ENCODE data around the gene KCNMA1.

DNA sequence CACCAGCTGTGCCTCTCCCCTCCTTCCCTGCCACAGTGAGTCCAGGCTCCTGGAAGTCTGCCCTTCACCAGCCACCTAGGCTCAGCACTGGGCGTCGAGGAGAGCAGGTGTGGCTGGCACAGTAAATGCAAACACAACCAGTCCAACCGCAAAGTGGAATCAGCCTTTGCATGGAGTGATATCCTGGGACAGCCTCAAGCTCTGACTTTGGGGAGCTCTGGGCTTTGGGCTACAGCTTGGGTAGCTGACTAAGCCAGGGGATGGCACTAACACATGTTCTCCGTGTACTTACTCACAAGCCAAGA lies 312.4 kb downstream of the KCNMA1 start:
- TF ChIP-seq CTCF (IDR thresholded peaks at IDR 0.05) (no peak), POLR2A (IDR thresholded peaks at IDR 0.05; ENCODE audit: low read depth) (no peak), POLR2AphosphoS5 (IDR thresholded peaks at IDR 0.05) (no peak)
